Activated CD4-positive, alpha-beta memory T cell treated with anti-CD3 and anti-CD28 coated beads, Interleukin-2, amount 10 ng/mL, durations not matched to agents 7 days and 5 days (primary cell): Measurements from ENCODE around the gene PPM1M. TPM values are rescaled to one million over a fixed set of nuclear protein-coding genes. Genes with fewer than 3 reads are reported as not detected.

Source experiments
- CTCF ChIA-PET: fragments of 350-600 bp; sonication (Branson Sonifier 250); formaldehyde crosslinking; loops from one replicate; lab custom pipeline; 2021; ENCODE audit warnings: antibody characterized with exemption, inconsistent platforms; lab: Charles Lee
- POLR2A ChIA-PET: fragments of 350-600 bp; sonication (Branson Sonifier 250); formaldehyde crosslinking; loops from one replicate; lab custom pipeline; 2021; ENCODE audit warnings: antibody characterized with exemption; lab: Charles Lee
- DNase-seq: peaks from one replicate; pipeline ENCODE4 v3.0.0-alpha.2; 2020
- H3K27ac Mint-ChIP-seq: one replicate; pipeline ENCODE4 v1.8.0; 2021; ENCODE audit warnings: mild to moderate bottlenecking, mixed read lengths
- H3K27me3 Mint-ChIP-seq: one replicate; pipeline ENCODE4 v1.8.0; 2021; ENCODE audit warnings: mixed read lengths
- H3K36me3 Mint-ChIP-seq: one replicate; pipeline ENCODE4 v1.8.0; 2021; ENCODE audit warnings: low read depth, mixed read lengths
- H3K4me1 Mint-ChIP-seq: one replicate; pipeline ENCODE4 v1.8.0; 2021; ENCODE audit warnings: mixed read lengths
- H3K4me3 Mint-ChIP-seq: one replicate; pipeline ENCODE4 v1.8.0; 2021; ENCODE audit warnings: mild to moderate bottlenecking, mixed read lengths
- H3K9me3 Mint-ChIP-seq: one replicate; pipeline ENCODE4 v1.8.0; 2021; ENCODE audit warnings: mixed read lengths
- total RNA-seq, 2 experiments: library from RNA; stranded (reverse); gene quantifications; one replicate each; pipeline ENCODE4 v1.2.3, GENCODE V29; 2021

PPM1M gene
- total RNA-seq, 2 experiments from 2014 or later, result 123 to 124 TPM

- ChIA-PET POLR2A (interaction anchor here (1.1 to 2.0 kb wide), 4 partner anchors 10 to 34 kb away, joined by 3 to 6 read pairs (median 4); partner anchors contain the start of gene TWF2), CTCF (interaction anchor here (1.1 to 2.6 kb wide), 3 partner anchors 10 to 50 kb away, joined by 4 to 16 read pairs (median 5); partner anchors contain the start of gene POC1A)
- H3K36me3 Mint-ChIP-seq, result peaks cover 94% of the 10 kb centered on the region
- no peak overlapping the region for H3K4me3 Mint-ChIP-seq
- H3K27ac Mint-ChIP-seq, result peak overlapping the region; percentile 38
- H3K4me1 Mint-ChIP-seq, result peaks cover 56% of the 10 kb centered on the region
- H3K27me3 Mint-ChIP-seq, result no peaks in the 10 kb centered on the region
- H3K9me3 Mint-ChIP-seq, result no peaks in the 10 kb centered on the region
- no peak for DNase-seq
Observed at GRCh38 chr3:52204337-52205073, 41.1 kb upstream of the PPM1M start.

GRCh38 chr3:52205727-52206372, 39.7 kb upstream of the PPM1M start:
- Mint-ChIP-seq H3K36me3 (peaks cover 96% of the 10 kb centered on the region), H3K27me3 (no peaks in the 10 kb centered on the region), H3K9me3 (no peaks in the 10 kb centered on the region), H3K4me1 (peaks cover 49% of the 10 kb centered on the region), H3K4me3 (no peak overlapping the region), H3K27ac (no peak overlapping the region)
- no peak for DNase-seq
- POLR2A ChIA-PET, result interaction anchor here (1.1 to 1.6 kb wide), 3 partner anchors 9 to 15 kb away, joined by 3 to 5 read pairs (median 3); no protein-coding TSS in a partner anchor
- CTCF ChIA-PET, result interaction anchor here (0.7 to 2.6 kb wide), 4 partner anchors 11 to 133 kb away, joined by 3 to 16 read pairs (median 4); no protein-coding TSS in a partner anchor

GRCh38 chr3:52208556-52208955, 37.0 kb upstream of the PPM1M start:
- DNase-seq, result no peak
- Mint-ChIP-seq H3K27ac (no peak overlapping the region), H3K4me3 (no peak overlapping the region), H3K36me3 (peaks cover 95% of the 10 kb centered on the region), H3K4me1 (peaks cover 31% of the 10 kb centered on the region), H3K9me3 (no peaks in the 10 kb centered on the region), H3K27me3 (no peaks in the 10 kb centered on the region)
- POLR2A ChIA-PET, result no interaction called here
- CTCF ChIA-PET, result interaction anchor here (1.4 to 5.9 kb wide), 2 partner anchors 12 to 23 kb away, joined by 4 to 43 read pairs; no protein-coding TSS in a partner anchor

GRCh38 chr3:52210037-52210436, 35.5 kb upstream of the PPM1M start:
- no peak overlapping the region for H3K27ac Mint-ChIP-seq
- no peak overlapping the region for H3K4me3 Mint-ChIP-seq
- peaks cover 27% of the 10 kb centered on the region for H3K4me1 Mint-ChIP-seq
- H3K9me3 Mint-ChIP-seq, result no peaks in the 10 kb centered on the region
- peaks cover 96% of the 10 kb centered on the region for H3K36me3 Mint-ChIP-seq
- DNase-seq, result no peak
- ChIA-PET POLR2A (interaction anchor here (0.8 to 1.4 kb wide), 2 partner anchors 11 to 13 kb away, joined by 3 read pairs; no protein-coding TSS in a partner anchor), CTCF (interaction anchor here (1.4 to 5.9 kb wide), 2 partner anchors 11 to 21 kb away, joined by 4 to 43 read pairs; no protein-coding TSS in a partner anchor)
- H3K27me3 Mint-ChIP-seq, result no peaks in the 10 kb centered on the region

- Mint-ChIP-seq H3K4me1 (peaks cover 27% of the 10 kb centered on the region), H3K9me3 (no peaks in the 10 kb centered on the region), H3K4me3 (no peak overlapping the region), H3K27ac (no peak overlapping the region), H3K36me3 (peaks cover 96% of the 10 kb centered on the region), H3K27me3 (no peaks in the 10 kb centered on the region)
- no peak for DNase-seq
- CTCF ChIA-PET, result interaction anchor here (1.4 to 5.9 kb wide), 2 partner anchors 10 to 22 kb away, joined by 3 to 43 read pairs; no protein-coding TSS in a partner anchor
- POLR2A ChIA-PET, result interaction anchor here (0.8 to 1.4 kb wide), 2 partner anchors 11 to 13 kb away, joined by 3 read pairs; no protein-coding TSS in a partner anchor
Observed at GRCh38 chr3:52210550-52211046, 35.0 kb upstream of the PPM1M start.

- H3K4me1 Mint-ChIP-seq, result peaks cover 28% of the 10 kb centered on the region
- ChIA-PET POLR2A (interaction anchor here (1.0 kb wide), 1 partner anchor 155 kb away, joined by 3 read pairs; the partner anchor contains the start of gene DUSP7), CTCF (interaction anchor here (1.4 to 5.9 kb wide), 2 partner anchors 9 to 21 kb away, joined by 3 to 43 read pairs; no protein-coding TSS in a partner anchor)
- H3K27ac Mint-ChIP-seq, result no peak overlapping the region
- no peak for DNase-seq
- H3K27me3 Mint-ChIP-seq, result no peaks in the 10 kb centered on the region
- H3K4me3 Mint-ChIP-seq, result no peak overlapping the region
- H3K36me3 Mint-ChIP-seq, result peaks cover 91% of the 10 kb centered on the region
- no peaks in the 10 kb centered on the region for H3K9me3 Mint-ChIP-seq
Observed at GRCh38 chr3:52211268-52211891, 34.2 kb upstream of the PPM1M start.

GRCh38 chr3:52213005-52213404, 32.6 kb upstream of the PPM1M start:
- DNase-seq, result no peak
- H3K4me1 Mint-ChIP-seq, result peaks cover 41% of the 10 kb centered on the region
- no peak overlapping the region for H3K27ac Mint-ChIP-seq
- no peaks in the 10 kb centered on the region for H3K9me3 Mint-ChIP-seq
- H3K27me3 Mint-ChIP-seq, result no peaks in the 10 kb centered on the region
- peaks cover 79% of the 10 kb centered on the region for H3K36me3 Mint-ChIP-seq
- CTCF ChIA-PET, result interaction anchor here (5.9 kb wide), 1 partner anchor 8 kb away, joined by 43 read pairs; no protein-coding TSS in a partner anchor
- POLR2A ChIA-PET, result no interaction called here
- no peak overlapping the region for H3K4me3 Mint-ChIP-seq

GRCh38 chr3:52213901-52214300, 31.7 kb upstream of the PPM1M start:
- Mint-ChIP-seq H3K9me3 (no peaks in the 10 kb centered on the region), H3K4me1 (peaks cover 50% of the 10 kb centered on the region), H3K27me3 (no peaks in the 10 kb centered on the region), H3K36me3 (peaks cover 70% of the 10 kb centered on the region), H3K27ac (no peak overlapping the region), H3K4me3 (no peak overlapping the region)
- DNase-seq, result no peak
- ChIA-PET CTCF (no interaction called here), POLR2A (no interaction called here)

- POLR2A ChIA-PET, result interaction anchor here (0.8 to 1.1 kb wide), 2 partner anchors 10 to 62 kb away, joined by 3 read pairs; no protein-coding TSS in a partner anchor
- Mint-ChIP-seq H3K9me3 (no peaks in the 10 kb centered on the region), H3K4me3 (no peak overlapping the region), H3K27me3 (no peaks in the 10 kb centered on the region), H3K27ac (peak overlapping the region; percentile 65), H3K36me3 (peaks cover 58% of the 10 kb centered on the region), H3K4me1 (peaks cover 63% of the 10 kb centered on the region)
- CTCF ChIA-PET, result no interaction called here
- no peak for DNase-seq
Observed at GRCh38 chr3:52215351-52215750, 30.2 kb upstream of the PPM1M start.

- Mint-ChIP-seq H3K27me3 (no peaks in the 10 kb centered on the region), H3K36me3 (peaks cover 44% of the 10 kb centered on the region), H3K27ac (peak overlapping the region; percentile 97), H3K4me1 (peaks cover 77% of the 10 kb centered on the region), H3K4me3 (peak overlapping the region; percentile 65), H3K9me3 (no peaks in the 10 kb centered on the region)
- ChIA-PET CTCF (interaction anchor here (1.0 to 7.3 kb wide), 6 partner anchors 10 to 163 kb away, joined by 3 to 138 read pairs (median 6); no protein-coding TSS in a partner anchor), POLR2A (interaction anchor here (0.5 to 11.1 kb wide), 14 partner anchors 14 to 234 kb away, joined by 3 to 121 read pairs (median 3); partner anchors contain the start of genes DUSP7, RPL29, TWF2 and WDR82)
- DNase-seq, result peak; percentile 64
Observed at GRCh38 chr3:52216585-52217408, 28.8 kb upstream of the PPM1M start.

- CTCF ChIA-PET, result interaction anchor here (0.5 to 7.3 kb wide), 8 partner anchors 7 to 419 kb away, joined by 3 to 138 read pairs (median 10); partner anchors contain the start of gene WDR82
- Mint-ChIP-seq H3K27me3 (no peaks in the 10 kb centered on the region), H3K36me3 (peaks cover 38% of the 10 kb centered on the region), H3K9me3 (no peaks in the 10 kb centered on the region), H3K4me1 (peaks cover 81% of the 10 kb centered on the region), H3K27ac (peak overlapping the region; percentile 97), H3K4me3 (peak overlapping the region; percentile 65)
- POLR2A ChIA-PET, result interaction anchor here (0.7 to 11.1 kb wide), 13 partner anchors 12 to 221 kb away, joined by 3 to 121 read pairs (median 3); partner anchors contain the start of genes DUSP7, RPL29, TWF2 and WDR82
- peak; percentile 33 for DNase-seq
Observed at GRCh38 chr3:52217409-52217805, 28.2 kb upstream of the PPM1M start.
